Lower lobe of right lung (tissue), 2 donors: Measurements from ENCODE around the gene PRPSAP1. TPM values are rescaled to one million over a fixed set of nuclear protein-coding genes. Genes with fewer than 3 reads are reported as not detected.

ENCODE experiments used
- ATAC-seq, 2 donors: fragments of 200-7000 bp; cut with Tn5 transposase; one replicate each; pipeline ENCODE4 v1.9.1; 2020 to 2022; ENCODE audit warnings: mild to moderate bottlenecking in 2 of 2, moderate library complexity in 2 of 2
- DNase-seq: peaks from one replicate; pipeline ENCODE4 v3.0.0-alpha.2; 2020
- H3K27ac ChIP-seq: fragments of 200-600 bp; one replicate; pipeline ENCODE4 v1.8.0; 2022
- H3K27me3 ChIP-seq: fragments of 200-600 bp; one replicate; pipeline ENCODE4 v1.8.0; 2022; ENCODE audit warnings: low read depth
- H3K36me3 ChIP-seq: fragments of 200-600 bp; one replicate; pipeline ENCODE4 v1.8.0; 2022; ENCODE audit warnings: mild to moderate bottlenecking
- H3K4me1 ChIP-seq: fragments of 200-600 bp; one replicate; pipeline ENCODE4 v1.8.0; 2022
- H3K4me3 ChIP-seq: fragments of 200-600 bp; one replicate; pipeline ENCODE4 v1.8.0; 2022; ENCODE audit warnings: mild to moderate bottlenecking
- H3K9me3 ChIP-seq: fragments of 200-600 bp; one replicate; pipeline ENCODE4 v1.8.0; 2022
- CTCF ChIP-seq: fragments of 200-600 bp; IDR thresholded peaks from one replicate; pipeline ENCODE4 v1.8.0; 2022; ENCODE audit warnings: antibody characterized with exemption, mild to moderate bottlenecking
- intact Hi-C: fragments of 100-400 bp; cut with DNase I; formaldehyde crosslinking; loops from one replicate; pipeline ENCODE4 v1.11.0; 2022
- total RNA-seq: library from RNA; stranded (reverse); fragmentation: NEBNext Ultra II Directional; extraction: Animal tissue kit (Norgen Biotek cat#: 25700); gene quantifications from one replicate; pipeline ENCODE4 v1.2.1, GENCODE V29; 2021
- donor health status: DM: no; HTN: yes; CAD: no; lungs with severe emphysema.

Gene PRPSAP1
- total RNA-seq, 1 donor from 2014 or later, result 70.4 TPM

GRCh38 chr17:76279742-76280287 lies 73.9 kb downstream of the PRPSAP1 start:
- no peak overlapping the region for H3K4me3 ChIP-seq
- DNase-seq (no peak), ATAC-seq (no peak)
- no peak overlapping the region for H3K27ac ChIP-seq
- peaks cover 11% of the 10 kb centered on the region for H3K4me1 ChIP-seq
- no peaks in the 10 kb centered on the region for H3K9me3 ChIP-seq
- H3K36me3 ChIP-seq, result no peaks in the 10 kb centered on the region
- TF ChIP-seq CTCF, result peak; percentile 9
- intact Hi-C loops, result no loop called here
- no peaks in the 10 kb centered on the region for H3K27me3 ChIP-seq

GRCh38 chr17:76278952-76279741 lies 74.6 kb downstream of the PRPSAP1 start:
- H3K4me1 ChIP-seq, result peaks cover 18% of the 10 kb centered on the region

GRCh38 chr17:76278268-76278908 lies 75.3 kb downstream of the PRPSAP1 start:
- Histone ChIP-seq H3K27me3 (no peaks in the 10 kb centered on the region), H3K4me1 (peaks cover 26% of the 10 kb centered on the region), H3K9me3 (no peaks in the 10 kb centered on the region), H3K27ac (no peak overlapping the region), H3K4me3 (no peak overlapping the region), H3K36me3 (no peaks in the 10 kb centered on the region)
- intact Hi-C loops, result no loop called here
- ATAC-seq, result no peak
- no peak for DNase-seq
- no peak for TF ChIP-seq CTCF

More at GRCh38 chr17:76278952-76279741, 74.6 kb downstream of the PRPSAP1 start:
- H3K27me3 ChIP-seq, result no peaks in the 10 kb centered on the region
- no peaks in the 10 kb centered on the region for H3K36me3 ChIP-seq
- peak; percentile 91 to 95 for ATAC-seq
- intact Hi-C loops, result no loop called here
- H3K27ac ChIP-seq, result no peak overlapping the region
- TF ChIP-seq CTCF, result peak; percentile 99
- H3K9me3 ChIP-seq, result no peaks in the 10 kb centered on the region
- DNase-seq, result peak; percentile 92
- H3K4me3 ChIP-seq, result no peak overlapping the region

GRCh38 chr17:76277300-76278267 lies 76.1 kb downstream of the PRPSAP1 start:
- no peak for ATAC-seq
- Histone ChIP-seq H3K9me3 (no peaks in the 10 kb centered on the region), H3K4me1 (peaks cover 34% of the 10 kb centered on the region), H3K27ac (no peak overlapping the region), H3K4me3 (no peak overlapping the region), H3K27me3 (no peaks in the 10 kb centered on the region), H3K36me3 (no peaks in the 10 kb centered on the region)
- no peak for TF ChIP-seq CTCF
- DNase-seq, result no peak
- intact Hi-C loops, result no loop called here
